H1 (cell line): ENCODE measurements around the gene PPP1CB. TPM values are rescaled to one million over a fixed set of nuclear protein-coding genes. Genes with fewer than 3 reads are reported as not detected.

Experiments
- ASH2L ChIP-seq: fragments of 200-600, 300-600 bp; sonication (generic); IDR thresholded peaks from one replicate; pipeline ENCODE4 v1.7.1; 2017; ENCODE audit warnings: low read length
- BACH1 ChIP-seq: IDR thresholded peaks from 2 replicates; pipeline ENCODE4 v1.6.1; 2012; ENCODE audit warnings: low read length, improper control_type of control experiment
- CEBPB ChIP-seq: IDR thresholded peaks from 2 replicates; pipeline ENCODE4 v1.6.1; 2012; ENCODE audit warnings: low read depth, low read length
- CHD7 ChIP-seq: fragments of 300-600 bp; sonication (generic); IDR thresholded peaks from 2 replicates; pipeline ENCODE4 v1.7.1; 2012; ENCODE audit warnings: low read length, moderate library complexity, mild to moderate bottlenecking, inconsistent platforms; ENCODE audit not compliant: insufficient replicate concordance
- EP300 ChIP-seq, 2 experiments: IDR thresholded peaks; 1 replicate in 1 of 2; 2 replicates in 1 of 2; pipeline ENCODE4 v1.6.1; 2011 to 2012; ENCODE audit warnings: low read depth in 2 of 2, low read length in 2 of 2, mild to moderate bottlenecking in 2 of 2, borderline replicate concordance in 1 of 2, inconsistent platforms in 1 of 2, moderate library complexity in 1 of 2
- GABPA ChIP-seq: IDR thresholded peaks from 2 replicates; pipeline ENCODE4 v1.6.1; 2011; ENCODE audit warnings: mild to moderate bottlenecking, low read length, moderate library complexity, borderline replicate concordance; ENCODE audit not compliant: insufficient read depth
- JUN ChIP-seq: IDR thresholded peaks from 2 replicates; pipeline ENCODE4 v1.6.1; 2011; ENCODE audit warnings: low read depth, mild to moderate bottlenecking, improper control_type of control experiment, low read length
- POLR2AphosphoS5 ChIP-seq: IDR thresholded peaks from 2 replicates; pipeline ENCODE4 v1.6.1; 2011; ENCODE audit warnings: low read depth, low read length
- RAD21 ChIP-seq, 2 experiments: IDR thresholded peaks in 1 of 2; conservative IDR thresholded peaks in 1 of 2; 2 replicates each; pipeline ENCODE4 v1.6.1; 2011; ENCODE audit warnings: low read depth in 2 of 2, low read length in 2 of 2, improper control_type of control experiment in 1 of 2, inconsistent platforms in 1 of 2, mild to moderate bottlenecking in 1 of 2, moderate library complexity in 1 of 2
- SUZ12 ChIP-seq: fragments of 200-600 bp; sonication (generic); IDR thresholded peaks from 2 replicates; pipeline ENCODE4 v1.6.1; 2012; ENCODE audit warnings: mild to moderate bottlenecking, inconsistent platforms, low read length, moderate library complexity, mixed read lengths
- TAF7 ChIP-seq: optimal IDR thresholded peaks from 2 replicates; pipeline ENCODE3; 2011; ENCODE audit warnings: low read depth, mild to moderate bottlenecking, inconsistent platforms, low read length, moderate library complexity, borderline replicate concordance
- YY1 ChIP-seq: IDR thresholded peaks from 2 replicates; pipeline ENCODE4 v1.6.1; 2011; ENCODE audit warnings: low read depth, mild to moderate bottlenecking, low read length
- polyA plus RNA-seq, 7 experiments: library from polyadenylated mRNA; depleted of rRNA in 3 of 7; stranded (reverse) in 5 of 7; unstranded in 2 of 7; fragments of >200 nt in 5 of 7; fragments of 200-250 nt in 2 of 7; gene quantifications; 1 replicate in 5 of 7; 2 replicates in 1 of 7; 4 replicates in 1 of 7; pipeline versions ENCODE4 v1.2.1 to v1.2.3, GENCODE V29; 2011 to 2013; ENCODE audit warnings: missing spikeins in 2 of 7, mixed read lengths in 2 of 7
- total RNA-seq: library from RNA; stranded (reverse); fragmentation: NEBNext Ultra II Directional; extraction: Animal tissue kit (Norgen Biotek cat#: 25700); gene quantifications from 2 replicates; pipeline ENCODE4 v1.2.1, GENCODE V29; 2021

The PPP1CB gene
- total and polyA plus RNA-seq, 2 of the 8 experiments (the other 6 are each of a cell fraction or from before 2014, with no cell fraction given), result 30.7 to 158 TPM

- TF ChIP-seq CHD7 (no peak), RAD21 (IDR thresholded peaks at IDR 0.05 in 1 of 2, conservative IDR thresholded peaks at IDR 0.05 in 1 of 2; ENCODE audit: low read depth in 2 of 2, low read length in 2 of 2) (no peak), POLR2AphosphoS5 (no peak), GABPA (no peak), YY1 (no peak), TAF7 (no peak), ASH2L (no peak), JUN (no peak), EP300 (IDR thresholded peaks at IDR 0.05; ENCODE audit: borderline replicate concordance in 1 of 2, low read depth in 2 of 2, low read length in 2 of 2) (no peak), CEBPB (no peak), BACH1 (no peak), SUZ12 (no peak)
Measured at GRCh38 chr2:28842042-28842441, 90.4 kb downstream of the PPP1CB start (continued).
